Measurements from ENCODE around the gene ASB11. TPM values are rescaled to one million over a fixed set of nuclear protein-coding genes. Genes with fewer than 3 reads are reported as not detected.

The ASB11 gene
- total RNA-seq, 1 donor from 2014 or later: not detected

DNA sequence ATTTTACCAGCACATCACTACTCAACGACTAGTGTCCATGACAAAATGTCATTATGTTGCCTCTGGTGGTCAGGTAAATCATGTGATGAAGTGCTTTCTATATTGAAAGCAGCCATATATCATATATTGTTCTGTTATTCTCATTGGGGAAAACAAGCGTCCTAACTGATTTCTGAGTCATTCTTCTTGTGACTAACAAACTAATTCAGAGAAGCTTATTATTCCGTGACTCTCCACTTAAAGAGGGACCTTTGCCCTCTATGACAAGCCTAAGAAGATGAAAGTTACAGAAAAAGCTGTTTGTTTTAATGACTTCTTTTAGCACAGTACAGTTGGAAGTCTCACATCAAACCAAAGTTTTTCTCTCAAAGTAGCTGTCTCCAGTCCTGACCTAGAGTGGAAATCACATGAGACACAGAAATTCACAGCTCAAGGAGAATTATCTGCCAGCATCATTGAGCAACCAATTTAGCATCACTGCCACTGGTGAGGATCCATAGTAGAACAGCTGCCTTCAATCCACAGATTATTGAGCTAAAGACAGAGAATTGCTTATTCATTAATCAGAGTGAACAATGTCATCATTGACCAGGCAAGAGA, 81.9 kb downstream of the ASB11 start:
- Histone ChIP-seq H3K79me2 (ENCODE audit: low read depth) (no peaks in the 10 kb centered on the region), H3K9me3 (ENCODE audit: low read depth) (no peaks in the 10 kb centered on the region), H3K36me3 (no peaks in the 10 kb centered on the region), H3K27ac (no peak overlapping the region), H3K27me3 (no peaks in the 10 kb centered on the region), H3K4me3 (no peak overlapping the region), H2AFZ (replicated peaks) (no peak overlapping the region), H3K4me1 (no peaks in the 10 kb centered on the region), H3K9ac (no peak overlapping the region), H3F3A (ENCODE audit: low read depth) (no peaks in the 10 kb centered on the region), H4K20me1 (ENCODE audit: low read depth) (no peaks in the 10 kb centered on the region), H3K4me2 (no peak overlapping the region)
- Mint-ChIP-seq H3K4me1 (no peaks in the 10 kb centered on the region), H3K4me3 (no peak overlapping the region), H3K36me3 (no peaks in the 10 kb centered on the region), H3K27me3 (ENCODE audit: insufficient read depth, low read depth) (peaks cover 2% of the 10 kb centered on the region), H3K9me3 (peaks cover 2% of the 10 kb centered on the region), H3K27ac (no peak overlapping the region)
- DNase-seq (ENCODE audit: low spot score): no peak
- no peak for TF ChIP-seq EZH2phosphoT487 (IDR thresholded peaks at IDR 0.05)
- no peak for TF ChIP-seq EZH2 (IDR thresholded peaks at IDR 0.05)
- no peak for TF ChIP-seq CTCF (IDR thresholded peaks at IDR 0.05)

Other genes starting within 250 kb of the ASB11 start
- 0.77 and 1.1 TPM in 2 replicates for gene ASB9, start 45.6 kb downstream of the ASB11 start, total RNA-seq (ENCODE audit: low replicate concordance)
- gene PIGA, start 19.9 kb upstream of the ASB11 start, total RNA-seq (ENCODE audit: low replicate concordance): 17.2 and 23.9 TPM in 2 replicates
- gene VEGFD, start 68.8 kb upstream of the ASB11 start, total RNA-seq (ENCODE audit: low replicate concordance): 0.46 TPM in 1 of 2 replicates, not detected in the other
- 40.2 and 45.0 TPM in 2 replicates for gene PIR, start 177.7 kb upstream of the ASB11 start, total RNA-seq (ENCODE audit: low replicate concordance)
- not detected in 2 replicates for gene BMX, start 185.2 kb upstream of the ASB11 start, total RNA-seq (ENCODE audit: low replicate concordance)